GM12872 (cell line): ENCODE data around the gene ZNF688.

Source experiments
- CTCF ChIP-seq: IDR thresholded peaks from 3 replicates; pipeline ENCODE4 v1.5.1; 2011; ENCODE audit warnings: low read depth, mild to moderate bottlenecking, low read length, moderate library complexity; ENCODE audit not compliant: insufficient read depth

The ZNF688 gene

GRCh38 chr16:30567160-30567990 lies 4.1 kb downstream of the ZNF688 start:
- TF ChIP-seq CTCF, result no peak

- no peak for TF ChIP-seq CTCF
Measured at GRCh38 chr16:30566531-30566930, 5.0 kb downstream of the ZNF688 start.

- TF ChIP-seq CTCF, result no peak
Measured at GRCh38 chr16:30565984-30566383, 5.5 kb downstream of the ZNF688 start.

GRCh38 chr16:30565526-30565925 lies 6.0 kb downstream of the ZNF688 start:
- no peak for TF ChIP-seq CTCF

- no peak for TF ChIP-seq CTCF
Measured at GRCh38 chr16:30562021-30562420, 9.5 kb downstream of the ZNF688 start.

- no peak for TF ChIP-seq CTCF
Measured at GRCh38 chr16:30561089-30561816, 10.3 kb downstream of the ZNF688 start.

- no peak for TF ChIP-seq CTCF
Measured at GRCh38 chr16:30559690-30560089, 11.8 kb downstream of the ZNF688 start.
